HL-60/S4 treated with retinoic acid at 250 ng/mL for 4 days and 3 days (cell line): Measurements from ENCODE around the gene XXYLT1.

ENCODE experiments used
- in situ Hi-C: fragments of 300-500 bp; cut with MboI; formaldehyde crosslinking; loops from 2 replicates; pipeline ENCODE4 v1.7.0; 2022; ENCODE audit warnings: low sequenced_read_pairs

XXYLT1 gene

DNA sequence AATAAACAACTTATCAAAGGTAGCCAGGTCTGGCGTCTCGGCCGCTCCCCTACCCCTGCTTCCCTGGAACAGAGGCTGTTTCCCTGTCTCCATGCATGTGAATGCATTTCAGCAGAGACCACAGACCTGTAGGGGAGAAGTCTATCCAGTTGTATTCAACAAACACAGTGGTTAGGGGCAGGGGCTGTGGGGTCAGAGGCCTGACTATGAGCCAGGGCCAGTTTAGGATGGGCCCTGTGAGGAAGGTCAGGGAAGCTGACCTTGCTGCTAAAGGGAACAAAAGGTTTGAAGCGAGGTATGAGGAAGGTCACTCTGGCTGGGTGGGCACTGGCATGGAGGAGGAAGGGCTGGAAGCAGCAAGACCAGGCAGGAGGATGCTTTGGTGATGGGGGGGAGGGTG, 184.6 kb downstream of the XXYLT1 start:
- in situ Hi-C loops = no loop called here

- in situ Hi-C loops = no loop called here
These were observed 185.4 kb downstream of the XXYLT1 start for GRCh38 chr3:195085356-195086130.

- in situ Hi-C loops = no loop called here
These were observed 186.2 kb downstream of the XXYLT1 start for GRCh38 chr3:195084746-195085145.

DNA sequence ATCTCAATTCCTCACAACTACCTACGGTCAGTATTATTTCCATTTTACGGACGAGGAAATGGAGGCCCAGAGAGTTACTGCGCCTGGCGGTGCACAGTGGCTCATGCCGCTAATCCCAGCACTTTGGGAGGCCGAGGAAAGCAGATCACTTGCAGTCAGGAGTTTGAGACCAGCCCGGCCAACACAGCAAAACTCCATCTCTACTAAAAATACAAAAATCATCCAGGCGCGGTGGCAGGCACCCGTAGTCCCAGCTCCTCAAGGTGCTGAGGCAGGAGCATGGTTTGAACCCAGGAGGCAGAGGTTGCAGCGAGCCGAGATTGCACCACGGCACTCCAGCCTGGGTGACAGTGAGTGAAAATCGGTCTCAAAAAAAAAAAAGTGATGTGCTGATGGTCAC, 187.3 kb downstream of the XXYLT1 start:
- in situ Hi-C loops = no loop called here

DNA sequence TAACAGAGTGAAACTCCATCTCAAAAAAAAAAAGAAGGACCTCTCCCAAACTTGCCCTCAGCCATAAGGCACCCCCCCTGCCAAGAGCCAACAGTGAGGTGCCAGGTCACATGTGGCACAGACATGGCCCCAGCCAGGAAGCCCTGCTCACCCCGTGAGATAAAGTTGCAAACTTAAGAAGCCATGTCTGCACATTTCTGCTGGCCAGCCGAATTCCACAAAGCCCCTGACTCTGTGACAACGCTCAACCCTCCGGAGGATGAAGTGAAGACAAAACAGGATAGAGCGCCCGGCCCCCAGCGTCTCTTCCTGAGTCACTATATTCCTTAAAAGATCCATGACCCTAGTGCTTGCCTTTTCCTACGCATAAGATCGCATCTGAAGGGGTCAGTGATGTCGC, 188.1 kb downstream of the XXYLT1 start:
- in situ Hi-C loops = no loop called here

DNA sequence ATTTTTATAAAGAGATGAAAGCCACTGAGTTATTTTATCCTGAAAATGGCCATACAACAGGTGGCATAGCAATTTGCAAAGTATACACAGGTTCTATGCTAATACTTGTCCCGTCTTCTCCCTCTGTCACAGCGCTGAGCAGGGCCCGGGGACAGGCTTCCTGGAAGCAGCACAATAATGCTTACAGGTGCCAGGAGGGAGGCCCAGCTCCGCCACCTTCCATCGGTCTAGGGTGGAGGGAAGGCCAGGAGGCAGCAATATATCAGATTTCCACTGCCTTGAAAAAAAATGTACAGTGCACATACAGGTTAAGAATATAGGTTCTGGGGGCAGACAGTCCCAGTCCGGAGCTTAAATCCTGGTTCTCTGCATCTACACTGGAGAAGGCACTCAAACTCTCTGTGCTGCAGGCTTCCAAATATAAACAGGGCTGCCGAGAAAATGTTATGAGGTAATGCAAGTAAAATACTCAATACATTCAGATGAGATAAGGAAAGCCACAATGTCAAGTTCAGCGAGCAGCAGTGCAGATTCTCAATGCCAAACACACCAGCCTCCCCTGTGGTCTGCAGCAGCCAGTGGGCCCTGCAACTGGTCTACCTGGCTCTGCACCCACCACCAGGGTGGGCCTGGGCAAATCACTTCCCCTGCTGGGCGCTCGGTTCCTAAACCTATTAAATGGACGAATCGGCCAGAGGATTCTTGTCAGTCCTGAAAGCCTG, 189.6 kb downstream of the XXYLT1 start:
- in situ Hi-C loops = no loop called here

GRCh38 chr3:195080571-195081151, 190.3 kb downstream of the XXYLT1 start:
- in situ Hi-C loops = no loop called here

- in situ Hi-C loops = no loop called here
These were observed 190.8 kb downstream of the XXYLT1 start for GRCh38 chr3:195080125-195080524.

GRCh38 chr3:195079636-195080035, 191.3 kb downstream of the XXYLT1 start:
- in situ Hi-C loops = no loop called here

GRCh38 chr3:195078891-195079440, 192.0 kb downstream of the XXYLT1 start:
- in situ Hi-C loops = no loop called here

- in situ Hi-C loops = no loop called here
These were observed 193.1 kb downstream of the XXYLT1 start for GRCh38 chr3:195077611-195078540.

- in situ Hi-C loops = no loop called here
These were observed 193.9 kb downstream of the XXYLT1 start for GRCh38 chr3:195076981-195077610.

DNA sequence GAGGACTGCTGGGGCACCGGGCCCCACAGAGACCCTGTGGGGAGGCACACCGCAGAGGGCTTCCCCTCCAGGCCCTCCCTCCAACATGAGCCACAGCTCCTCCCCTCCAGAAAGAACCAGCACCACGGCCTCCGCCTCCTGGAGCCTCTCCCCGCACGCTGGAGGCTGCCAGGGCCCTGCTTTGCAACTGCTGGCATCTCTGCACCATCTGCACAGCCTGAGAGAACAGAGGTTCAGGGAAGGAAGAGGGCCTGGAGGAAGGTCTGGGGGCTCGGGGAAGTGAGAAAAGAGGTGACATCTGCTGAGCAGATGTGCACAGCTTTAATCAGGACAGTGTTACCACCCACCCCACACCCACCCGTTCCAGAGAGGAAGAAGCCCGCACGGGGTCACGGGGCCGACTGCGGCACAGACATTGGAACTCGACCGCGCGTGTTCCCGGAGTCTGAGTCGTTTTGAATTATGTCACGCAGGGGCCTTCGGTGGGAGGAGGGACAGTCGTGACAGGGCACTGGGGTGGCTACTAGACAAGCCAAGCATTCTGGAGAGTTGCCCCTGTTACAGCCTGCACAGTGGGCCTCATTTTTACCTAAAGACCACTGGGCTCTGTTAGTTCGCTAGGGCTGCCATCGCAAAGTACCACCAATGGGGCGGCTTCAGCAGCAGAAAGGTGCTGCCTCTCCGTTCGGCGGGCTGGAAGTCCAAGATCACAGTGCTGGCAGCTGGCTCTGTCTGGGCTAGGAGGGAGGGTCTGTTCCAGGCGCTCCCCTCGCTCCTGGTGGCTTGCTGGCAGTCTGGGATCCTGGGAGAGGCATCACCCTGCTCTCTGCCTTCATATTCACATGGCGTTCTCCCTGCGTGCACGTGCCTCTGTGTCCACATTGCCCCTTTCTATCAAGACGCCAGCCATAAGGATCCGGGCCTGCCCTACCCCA, 194.8 kb downstream of the XXYLT1 start:
- in situ Hi-C loops = no loop called here

DNA sequence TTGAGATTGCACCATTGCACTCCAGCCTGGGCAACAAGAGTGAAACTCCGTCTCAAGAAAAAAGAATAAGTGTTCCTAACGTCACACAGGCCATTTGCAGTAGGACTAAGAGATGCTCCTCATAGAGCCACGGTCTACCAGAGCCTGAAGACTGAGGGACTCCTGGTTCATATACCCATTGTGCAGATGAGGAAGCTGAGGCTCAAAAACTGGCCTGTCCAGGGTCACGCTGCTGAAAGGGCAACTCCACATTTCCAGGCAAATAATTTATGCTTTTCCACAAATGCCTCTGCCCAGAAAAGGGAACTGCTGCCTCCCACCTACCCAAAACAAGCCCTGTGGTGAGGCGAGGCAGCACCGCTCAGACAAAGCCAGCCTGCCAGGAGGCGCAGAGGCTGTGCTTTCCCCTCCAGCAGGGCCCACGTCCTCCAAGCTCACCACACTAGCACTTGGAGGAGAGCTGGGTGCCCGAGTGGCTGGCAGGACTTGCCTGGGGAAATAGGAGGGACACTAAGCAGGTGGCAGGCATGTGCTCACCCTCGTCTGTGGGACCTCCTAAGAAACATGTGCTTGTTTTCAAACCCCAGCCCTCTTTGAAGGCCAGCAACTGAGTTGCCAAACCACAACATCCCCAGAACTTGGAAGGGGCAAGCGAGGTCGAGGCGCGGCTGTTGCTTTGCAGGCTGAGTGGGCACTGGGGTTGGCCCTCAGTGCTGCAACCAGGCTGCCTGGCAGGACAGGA, 195.6 kb downstream of the XXYLT1 start:
- in situ Hi-C loops = no loop called here

- in situ Hi-C loops = no loop called here
These were observed 196.8 kb downstream of the XXYLT1 start for GRCh38 chr3:195073866-195074860.

GRCh38 chr3:195072916-195073564, 197.9 kb downstream of the XXYLT1 start:
- in situ Hi-C loops = no loop called here
